Suppressor macrophage treated with lipopolysaccharide for 4 hours (primary cell): ENCODE data around the gene RPL6.
"Not testable (repeated sequence)": the region's sequence is repeated elsewhere in the genome, so short reads cannot be mapped to it uniquely, and the experiment has no call there.

ENCODE experiments used
- DNase-seq: peaks from one replicate; pipeline ENCODE4 v3.0.0-alpha.2; 2020

Gene RPL6

GRCh38 chr12:112419297-112420133, 10.1 kb upstream of the RPL6 start:
- peak; percentile 72 for DNase-seq

- DNase-seq, result peak; percentile 92
Measured at GRCh38 chr12:112418608-112419296, 9.3 kb upstream of the RPL6 start, which contains the start of gene PTPN11. PTPN11 (plus strand) TSS chr12:112418947; CDS start chr12:112419112, 165 bp downstream.

GRCh38 chr12:112418273-112418607, 8.8 kb upstream of the RPL6 start:
- DNase-seq, result no peak

GRCh38 chr12:112415457-112415856, 6.1 kb upstream of the RPL6 start:
- not testable (repeated sequence) for DNase-seq

DNA sequence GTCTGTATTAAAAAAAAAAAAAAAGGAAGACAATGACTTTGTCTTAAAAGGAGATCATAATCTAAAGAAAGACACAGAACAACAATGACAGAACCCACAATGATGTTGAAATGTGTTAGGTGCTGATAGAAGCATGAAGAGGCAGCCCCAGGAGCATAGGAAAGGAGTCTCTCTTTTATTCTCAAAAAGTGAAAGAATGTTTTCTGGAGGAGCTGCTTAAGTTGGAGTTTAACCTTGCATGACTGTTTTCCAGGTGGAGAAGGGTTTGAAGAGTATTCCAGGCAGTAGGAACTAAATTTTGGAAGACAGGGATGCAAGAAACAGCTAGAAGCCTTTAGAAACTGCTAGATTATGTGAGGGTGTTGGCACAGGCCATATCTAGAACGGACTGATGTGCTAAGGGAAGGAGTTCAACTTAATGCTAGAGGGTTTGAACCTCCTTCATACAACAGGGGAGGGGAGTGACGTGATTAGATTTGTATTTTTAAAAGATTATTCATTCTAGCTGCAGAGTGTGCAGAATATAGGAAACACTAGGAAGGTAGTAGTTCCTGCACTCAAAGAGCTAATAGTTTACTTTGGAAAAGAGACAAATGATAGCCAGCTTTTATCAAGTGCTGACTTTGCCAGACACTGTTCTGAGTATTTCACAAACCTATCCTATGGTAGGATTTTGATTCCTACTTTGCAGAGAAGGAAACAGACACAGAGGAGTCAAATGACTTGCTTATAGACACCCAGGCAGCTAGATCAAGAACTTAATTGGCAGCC, 4.6 kb upstream of the RPL6 start:
- no peak for DNase-seq

GRCh38 chr12:112409906-112410244, 470 bp upstream of the RPL6 start:
- DNase-seq, result no peak

GRCh38 chr12:112408621-112409020, 784 bp downstream of the RPL6 start:
- no peak for DNase-seq

- DNase-seq, result not testable (repeated sequence)
Measured at GRCh38 chr12:112407683-112408082, 1.7 kb downstream of the RPL6 start.

- no peak for DNase-seq
Measured at GRCh38 chr12:112406519-112407488, 2.6 kb downstream of the RPL6 start.

GRCh38 chr12:112401903-112402498, 7.4 kb downstream of the RPL6 start:
- no peak for DNase-seq

GRCh38 chr12:112401054-112401453, 8.4 kb downstream of the RPL6 start:
- no peak for DNase-seq

DNA sequence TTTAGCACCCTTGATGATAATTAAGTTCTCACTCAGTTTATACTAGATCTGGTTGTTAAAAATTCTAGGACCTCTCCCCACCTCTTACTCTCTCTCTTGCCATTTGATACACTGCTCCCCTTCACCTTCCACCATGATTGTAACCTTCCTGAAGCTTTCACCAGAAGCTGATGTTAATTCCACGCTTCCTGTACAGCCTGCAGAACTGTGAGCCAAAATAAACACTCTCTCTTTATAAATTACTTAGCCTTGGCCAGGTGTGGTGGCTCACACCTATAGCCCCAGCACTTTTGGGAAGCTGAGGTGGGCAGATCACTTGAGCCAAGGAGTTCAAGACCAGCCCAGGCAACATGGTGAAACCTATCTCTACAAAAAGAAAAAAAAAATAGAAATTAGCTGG, 16.1 kb downstream of the RPL6 start:
- no peak for DNase-seq

DNA sequence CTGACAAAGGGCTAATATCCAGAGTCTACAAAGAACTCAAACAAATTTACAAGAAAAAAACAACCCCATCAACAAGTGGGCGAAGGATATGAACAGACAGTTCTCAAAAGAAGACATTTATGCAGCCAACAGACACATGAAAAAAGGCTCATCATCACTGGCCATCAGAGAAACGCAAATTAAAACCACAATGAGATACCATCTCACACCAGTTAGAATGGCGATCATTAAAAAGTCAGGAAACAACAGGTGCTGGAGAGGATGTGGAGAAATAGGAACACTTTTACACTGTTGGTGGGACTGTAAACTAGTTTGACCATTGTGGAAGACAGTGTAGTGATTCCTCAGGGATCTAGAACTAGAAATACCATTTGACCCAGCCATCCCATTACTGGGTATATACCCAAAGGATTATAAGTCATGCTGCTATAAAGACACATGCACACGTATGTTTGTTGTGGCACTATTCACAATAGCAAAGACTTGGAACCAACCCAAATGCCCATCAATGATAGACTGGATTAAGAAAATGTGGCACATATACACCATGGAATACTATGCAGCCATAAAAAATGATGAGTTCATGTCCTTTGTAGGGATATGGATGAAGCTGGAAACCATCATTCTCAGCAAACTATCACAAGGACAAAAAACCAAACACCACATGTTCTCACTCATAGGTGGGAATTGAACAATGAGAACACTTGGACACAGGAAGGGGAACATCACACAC, 19.3 kb downstream of the RPL6 start:
- DNase-seq, result not testable (repeated sequence)

DNA sequence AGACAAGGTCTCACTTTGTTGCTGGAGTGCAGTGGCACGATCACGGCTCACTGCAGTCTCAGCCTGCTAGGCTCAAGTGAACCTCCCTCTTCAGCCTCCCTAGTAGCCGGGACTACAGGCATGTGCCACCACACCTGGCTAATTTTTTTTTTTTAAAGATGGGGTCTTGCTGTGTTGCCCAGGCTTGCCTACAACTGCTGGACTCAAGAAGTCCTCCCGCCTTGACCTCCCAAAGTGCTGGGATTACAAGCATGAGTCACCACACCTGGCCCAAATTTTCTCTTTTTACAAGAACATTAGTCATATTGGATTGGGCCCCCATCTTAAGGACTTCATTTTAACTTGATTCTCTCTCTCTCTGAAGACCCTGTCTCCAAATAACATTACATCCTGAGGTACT, 20.2 kb downstream of the RPL6 start:
- DNase-seq, result no peak

DNA sequence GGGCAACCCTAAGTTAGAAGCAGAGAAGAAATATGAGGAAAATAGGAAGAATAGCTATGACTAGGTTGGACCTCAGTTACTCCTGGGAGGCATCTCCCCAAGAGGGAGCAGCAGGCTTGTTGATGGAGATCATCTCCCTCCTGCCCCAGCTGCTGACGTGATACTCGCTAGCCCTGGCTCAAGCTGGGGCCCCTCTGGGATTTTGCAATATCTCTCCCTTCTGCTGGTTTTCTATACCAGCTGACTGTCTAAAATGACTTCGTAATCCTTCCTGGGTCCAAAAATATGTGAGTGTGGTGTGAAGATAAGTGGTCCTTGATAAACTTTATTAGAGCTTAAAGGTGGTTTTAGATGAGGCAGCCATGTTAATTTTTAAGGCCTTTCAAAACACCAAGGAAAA, 22.7 kb downstream of the RPL6 start:
- DNase-seq, result peak; percentile 56

- no peak for DNase-seq
Measured at GRCh38 chr12:112382866-112383265, 26.5 kb downstream of the RPL6 start.

GRCh38 chr12:112381883-112382796, 27.3 kb downstream of the RPL6 start, which contains the start of gene HECTD4:
HECTD4 (minus strand) TSS chr12:112382431; CDS start chr12:112382128, 303 bp downstream.
- DNase-seq, result peak; percentile 96

DNA sequence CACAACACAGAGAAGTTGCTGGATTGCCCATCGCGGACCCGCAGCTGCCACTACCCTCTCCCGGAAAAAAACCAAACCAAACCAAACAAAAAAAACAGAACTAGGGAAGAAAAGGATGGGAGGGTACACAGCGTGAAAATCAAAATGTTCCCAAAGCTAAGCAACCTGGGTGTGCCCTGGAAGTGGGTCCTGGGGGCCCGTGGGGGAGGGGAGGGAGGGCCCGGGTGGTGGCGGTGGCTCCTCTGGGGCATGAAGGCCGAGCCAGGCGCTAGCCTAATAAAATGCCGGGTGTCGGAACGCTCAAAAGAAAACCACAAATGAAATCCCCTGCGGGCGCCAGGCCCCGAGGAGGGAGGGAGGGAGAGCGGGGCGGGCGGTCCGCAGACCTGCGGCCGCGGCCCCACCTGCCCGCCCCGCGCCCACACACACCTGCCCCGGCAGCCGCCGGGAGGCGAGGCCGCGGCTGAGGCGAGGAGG, 28.0 kb downstream of the RPL6 start:
- DNase-seq, result peak; percentile 26

DNA sequence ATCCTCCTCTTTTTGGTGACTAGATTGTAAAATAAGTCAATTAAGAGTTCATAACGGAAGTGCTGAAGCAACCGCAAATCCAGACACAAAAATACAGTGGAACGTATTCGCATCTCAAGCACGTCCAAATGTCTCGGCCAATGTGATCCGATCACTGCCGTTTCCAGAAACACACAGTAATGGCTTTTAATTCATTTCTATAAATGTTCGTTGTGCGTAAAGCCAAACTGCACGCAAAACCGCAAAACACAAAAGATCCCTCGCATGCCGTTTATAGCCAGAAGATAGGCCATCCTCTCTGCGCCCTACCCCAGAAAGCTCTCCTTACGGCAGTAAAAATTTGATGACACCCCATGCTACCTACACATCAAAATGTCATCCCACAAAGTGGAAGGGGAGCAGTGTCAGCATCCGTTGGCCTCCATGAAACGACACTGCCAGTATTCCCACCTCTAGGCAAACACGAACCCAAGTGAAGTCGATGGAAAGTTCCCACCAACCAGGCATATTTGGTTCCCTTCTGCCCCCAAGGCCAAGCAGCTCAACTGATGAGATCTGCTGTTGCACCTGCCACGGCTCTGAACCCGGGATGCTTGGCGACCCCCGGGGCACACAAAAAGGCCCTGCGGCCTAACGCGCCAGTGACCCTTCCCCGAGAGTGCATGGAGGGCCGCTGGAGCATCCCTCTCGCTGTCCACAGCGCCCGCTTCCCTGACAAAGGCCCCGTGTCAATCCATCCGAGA, 28.6 kb downstream of the RPL6 start:
- DNase-seq, result no peak
